ENCODE measurements around the gene PRPF19.

DNA sequence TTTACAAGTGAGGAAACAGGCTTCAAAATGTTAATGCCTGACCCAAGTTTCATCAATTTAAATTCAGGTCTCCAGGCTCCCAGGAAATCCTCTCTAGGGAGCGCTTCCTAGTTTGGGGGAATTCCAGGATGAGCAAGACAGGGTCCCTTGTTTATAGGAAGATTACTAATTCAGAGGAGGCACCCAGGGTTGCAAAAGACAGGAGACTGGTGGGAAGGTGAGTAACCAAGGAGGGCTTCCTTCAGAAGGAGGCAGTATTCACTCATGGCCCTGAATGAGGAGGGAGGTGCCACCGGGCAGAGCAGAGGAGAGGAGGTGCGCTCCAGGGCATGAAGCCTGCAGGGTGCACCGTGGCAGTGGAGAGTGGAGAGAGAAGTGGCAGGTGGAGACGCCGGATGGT is 19.5 kb upstream of the PRPF19 start:
- TF ChIP-seq, protein P1, sequence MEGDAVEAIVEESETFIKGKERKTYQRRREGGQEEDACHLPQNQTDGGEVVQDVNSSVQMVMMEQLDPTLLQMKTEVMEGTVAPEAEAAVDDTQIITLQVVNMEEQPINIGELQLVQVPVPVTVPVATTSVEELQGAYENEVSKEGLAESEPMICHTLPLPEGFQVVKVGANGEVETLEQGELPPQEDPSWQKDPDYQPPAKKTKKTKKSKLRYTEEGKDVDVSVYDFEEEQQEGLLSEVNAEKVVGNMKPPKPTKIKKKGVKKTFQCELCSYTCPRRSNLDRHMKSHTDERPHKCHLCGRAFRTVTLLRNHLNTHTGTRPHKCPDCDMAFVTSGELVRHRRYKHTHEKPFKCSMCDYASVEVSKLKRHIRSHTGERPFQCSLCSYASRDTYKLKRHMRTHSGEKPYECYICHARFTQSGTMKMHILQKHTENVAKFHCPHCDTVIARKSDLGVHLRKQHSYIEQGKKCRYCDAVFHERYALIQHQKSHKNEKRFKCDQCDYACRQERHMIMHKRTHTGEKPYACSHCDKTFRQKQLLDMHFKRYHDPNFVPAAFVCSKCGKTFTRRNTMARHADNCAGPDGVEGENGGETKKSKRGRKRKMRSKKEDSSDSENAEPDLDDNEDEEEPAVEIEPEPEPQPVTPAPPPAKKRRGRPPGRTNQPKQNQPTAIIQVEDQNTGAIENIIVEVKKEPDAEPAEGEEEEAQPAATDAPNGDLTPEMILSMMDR (IDR thresholded peaks at IDR 0.05) = no peak
- TF ChIP-seq POLR2AphosphoS5 (IDR thresholded peaks at IDR 0.05) = no peak
- TF ChIP-seq EP300 (IDR thresholded peaks at IDR 0.05) = no peak

All from esophagus muscularis mucosa (tissue), 4 donors.